GM06990 (cell line): ENCODE data around the gene CPA5.

Experiments used
- DNase-seq: peaks from one replicate; pipeline ENCODE4 v3.0.0-alpha.2; 2011; ENCODE audit not compliant: insufficient read length; ENCODE audit errors: extremely low read depth
- H3K27me3 ChIP-seq: replicated peaks from 2 replicates; pipeline ENCODE4 v1.6.0; 2011; ENCODE audit warnings: low read length; ENCODE audit not compliant: control insufficient read depth, insufficient read depth
- H3K36me3 ChIP-seq: 2 replicates; pipeline ENCODE4 v1.5.1; 2011; ENCODE audit warnings: low read length; ENCODE audit not compliant: control insufficient read depth, insufficient read depth
- H3K4me3 ChIP-seq: replicated peaks from 2 replicates; pipeline ENCODE4 v1.5.1; 2011; ENCODE audit warnings: low read depth, mild to moderate bottlenecking, control low read depth, low read length
- TF ChIP-seq, protein P1 (sequence below): IDR thresholded peaks from 2 replicates; pipeline ENCODE4 v1.5.1; 2011; ENCODE audit warnings: low read length, control low read depth, mild to moderate bottlenecking, inconsistent platforms; ENCODE audit not compliant: insufficient read depth, poor library complexity, severe bottlenecking

Gene CPA5

DNA sequence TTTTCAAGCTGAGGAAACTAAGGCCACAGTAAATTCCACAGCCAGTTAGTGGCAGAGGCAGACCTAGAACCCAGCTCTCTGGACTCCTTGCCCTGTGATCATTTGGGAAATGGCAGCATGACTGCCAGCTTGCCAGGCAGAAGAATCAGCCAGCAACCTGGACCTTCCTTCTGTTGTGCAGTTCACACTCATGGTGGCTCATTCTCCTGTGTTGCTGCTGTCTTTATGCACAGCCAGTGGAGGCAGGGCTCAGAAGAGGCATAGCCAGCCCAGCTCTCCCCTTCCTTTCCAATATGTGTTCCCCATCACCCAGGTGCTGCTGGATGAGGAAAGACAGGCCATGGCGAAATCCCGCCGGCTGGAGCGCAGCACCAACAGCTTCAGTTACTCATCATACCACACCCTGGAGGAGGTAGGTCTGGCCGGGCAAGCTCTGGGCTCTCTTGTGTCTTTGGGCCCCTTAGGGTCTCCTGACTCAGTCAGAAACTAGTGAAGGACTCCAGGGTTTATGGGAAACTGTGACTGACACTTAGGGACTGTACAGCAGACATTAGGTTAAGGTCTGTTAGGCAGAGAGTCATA is 14.8 kb downstream of the CPA5 start:
- no peak for DNase-seq
- TF ChIP-seq, protein P1, sequence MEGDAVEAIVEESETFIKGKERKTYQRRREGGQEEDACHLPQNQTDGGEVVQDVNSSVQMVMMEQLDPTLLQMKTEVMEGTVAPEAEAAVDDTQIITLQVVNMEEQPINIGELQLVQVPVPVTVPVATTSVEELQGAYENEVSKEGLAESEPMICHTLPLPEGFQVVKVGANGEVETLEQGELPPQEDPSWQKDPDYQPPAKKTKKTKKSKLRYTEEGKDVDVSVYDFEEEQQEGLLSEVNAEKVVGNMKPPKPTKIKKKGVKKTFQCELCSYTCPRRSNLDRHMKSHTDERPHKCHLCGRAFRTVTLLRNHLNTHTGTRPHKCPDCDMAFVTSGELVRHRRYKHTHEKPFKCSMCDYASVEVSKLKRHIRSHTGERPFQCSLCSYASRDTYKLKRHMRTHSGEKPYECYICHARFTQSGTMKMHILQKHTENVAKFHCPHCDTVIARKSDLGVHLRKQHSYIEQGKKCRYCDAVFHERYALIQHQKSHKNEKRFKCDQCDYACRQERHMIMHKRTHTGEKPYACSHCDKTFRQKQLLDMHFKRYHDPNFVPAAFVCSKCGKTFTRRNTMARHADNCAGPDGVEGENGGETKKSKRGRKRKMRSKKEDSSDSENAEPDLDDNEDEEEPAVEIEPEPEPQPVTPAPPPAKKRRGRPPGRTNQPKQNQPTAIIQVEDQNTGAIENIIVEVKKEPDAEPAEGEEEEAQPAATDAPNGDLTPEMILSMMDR: no peak
- Histone ChIP-seq H3K4me3 (no peak overlapping the region), H3K36me3 (no peaks in the 10 kb centered on the region; the same call in 1 of the 2 replicates), H3K27me3 (no peaks in the 10 kb centered on the region)

DNA sequence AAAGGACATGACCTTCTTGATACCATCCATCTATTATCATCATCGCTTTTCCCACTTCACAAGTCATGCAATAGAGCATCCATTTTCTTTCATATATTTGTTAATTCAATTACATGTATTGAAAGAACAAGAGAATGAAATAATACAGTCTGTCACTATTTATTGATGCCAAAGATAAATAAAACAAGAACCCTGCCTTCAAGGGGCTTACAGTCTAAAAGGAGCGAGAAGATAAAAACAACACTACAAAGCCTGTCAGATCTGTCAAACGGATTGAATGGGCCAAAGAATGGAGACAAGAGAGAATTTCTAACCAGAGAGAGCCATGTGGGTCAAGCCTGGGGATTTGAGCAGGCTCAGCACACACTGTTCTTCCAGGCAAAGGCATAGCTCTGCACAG is 15.9 kb downstream of the CPA5 start:
- no peak for DNase-seq
- Histone ChIP-seq H3K36me3 (no peaks in the 10 kb centered on the region; the same call in 1 of the 2 replicates), H3K4me3 (no peak overlapping the region), H3K27me3 (no peaks in the 10 kb centered on the region)
- TF ChIP-seq, protein P1: no peak

DNA sequence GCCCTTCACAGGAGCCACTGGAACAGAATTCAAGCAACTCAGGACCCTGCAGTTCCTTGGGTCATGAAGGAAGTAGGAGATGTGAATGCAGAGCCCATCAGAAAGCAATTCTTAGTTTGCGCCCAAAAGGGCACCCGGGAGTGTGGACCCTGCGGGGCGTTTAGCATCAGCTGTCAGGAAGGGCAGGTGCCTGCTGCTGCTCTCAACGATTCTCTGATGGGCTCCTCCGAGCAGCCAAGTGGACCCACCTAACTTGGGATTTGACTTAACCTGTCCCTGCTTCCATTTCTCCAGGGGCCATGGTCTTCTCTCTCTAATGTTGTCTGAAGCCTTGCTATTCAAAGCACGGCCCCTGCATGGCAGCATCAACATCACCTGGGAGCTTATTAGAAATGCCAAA is 17.1 kb downstream of the CPA5 start:
- no peak for DNase-seq
- no peak overlapping the region for H3K4me3 ChIP-seq
- TF ChIP-seq, protein P1: no peak
- H3K27me3 ChIP-seq: no peaks in the 10 kb centered on the region
- no peaks in the 10 kb centered on the region; the same call in 1 of the 2 replicates for H3K36me3 ChIP-seq

DNA sequence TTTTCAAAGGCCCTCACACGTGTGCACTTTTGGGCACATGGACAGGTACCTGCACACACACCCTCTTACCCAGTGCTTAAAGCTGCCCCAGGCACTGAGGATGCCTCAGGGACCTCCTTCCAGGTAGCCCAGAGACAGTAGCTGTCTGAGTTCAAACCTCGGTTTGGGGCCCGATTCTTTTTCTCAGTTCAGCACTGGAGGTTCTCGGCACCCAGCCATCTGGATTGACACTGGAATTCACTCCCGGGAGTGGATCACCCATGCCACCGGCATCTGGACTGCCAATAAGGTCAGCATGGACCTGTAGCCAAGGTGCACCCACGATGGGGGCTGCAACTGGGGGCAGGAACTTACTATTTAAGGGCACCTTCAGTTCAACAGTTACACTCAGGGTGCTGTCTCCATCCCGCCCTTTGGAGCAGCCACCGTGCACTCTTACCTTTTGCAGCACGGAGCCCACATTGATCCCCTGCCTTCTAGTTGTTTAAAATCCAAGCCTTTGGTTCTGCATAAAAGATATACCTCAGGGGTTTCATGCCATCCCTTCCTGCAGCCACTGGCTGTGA is 17.7 kb downstream of the CPA5 start:
- no peak overlapping the region for H3K4me3 ChIP-seq
- no peaks in the 10 kb centered on the region for H3K27me3 ChIP-seq
- TF ChIP-seq, protein P1: no peak
- no peaks in the 10 kb centered on the region; the same call in 1 of the 2 replicates for H3K36me3 ChIP-seq
- DNase-seq: no peak

DNA sequence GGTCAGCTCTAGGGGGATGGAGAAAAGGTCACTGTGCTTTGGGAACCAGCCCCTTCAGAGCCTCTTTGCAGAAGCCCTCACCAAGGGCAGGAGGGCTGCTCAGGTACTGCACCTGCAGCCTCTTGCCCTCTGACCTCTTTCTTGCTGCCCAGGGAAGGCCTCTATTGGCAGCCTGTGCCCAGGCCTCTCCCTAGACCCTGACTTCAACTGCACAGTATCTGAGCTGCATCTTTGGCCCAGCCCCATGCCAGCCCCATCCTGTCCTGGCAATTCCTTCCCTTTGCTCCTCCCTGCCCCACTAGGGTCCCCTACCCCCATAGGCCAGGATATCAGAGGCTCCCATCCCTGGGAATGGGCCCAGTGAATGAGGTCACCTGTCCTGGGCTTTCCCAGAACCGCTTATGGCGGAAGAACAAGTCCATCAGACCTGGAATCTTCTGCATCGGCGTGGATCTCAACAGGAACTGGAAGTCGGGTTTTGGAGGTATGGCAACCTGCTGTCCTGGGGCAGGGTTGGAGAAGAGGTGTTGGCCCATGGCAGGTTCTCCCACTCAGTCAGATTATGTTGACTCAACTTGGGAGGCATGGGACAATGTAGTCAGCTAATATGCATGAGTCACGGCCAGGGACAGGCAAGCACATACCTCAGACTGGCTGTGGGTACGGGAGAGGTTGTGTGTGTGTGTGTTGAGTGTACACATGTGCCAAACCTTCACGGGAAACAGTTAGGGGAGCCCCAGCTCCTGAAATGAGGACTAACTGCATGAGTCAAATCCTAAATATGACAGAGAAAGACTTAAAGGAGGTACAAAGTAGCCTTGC is 18.6 kb downstream of the CPA5 start:
- no peak overlapping the region for H3K4me3 ChIP-seq
- no peaks in the 10 kb centered on the region for H3K27me3 ChIP-seq
- TF ChIP-seq, protein P1: no peak
- no peak for DNase-seq
- no peaks in the 10 kb centered on the region; the same call in 1 of the 2 replicates for H3K36me3 ChIP-seq
